ENCODE results near the gene SV2B. TPM values are rescaled to one million over a fixed set of nuclear protein-coding genes. Genes with fewer than 3 reads are reported as not detected.

SV2B gene
- polyA plus RNA-seq, 4 donors: 0.25 to 2.0 TPM; not detected in 2

DNA sequence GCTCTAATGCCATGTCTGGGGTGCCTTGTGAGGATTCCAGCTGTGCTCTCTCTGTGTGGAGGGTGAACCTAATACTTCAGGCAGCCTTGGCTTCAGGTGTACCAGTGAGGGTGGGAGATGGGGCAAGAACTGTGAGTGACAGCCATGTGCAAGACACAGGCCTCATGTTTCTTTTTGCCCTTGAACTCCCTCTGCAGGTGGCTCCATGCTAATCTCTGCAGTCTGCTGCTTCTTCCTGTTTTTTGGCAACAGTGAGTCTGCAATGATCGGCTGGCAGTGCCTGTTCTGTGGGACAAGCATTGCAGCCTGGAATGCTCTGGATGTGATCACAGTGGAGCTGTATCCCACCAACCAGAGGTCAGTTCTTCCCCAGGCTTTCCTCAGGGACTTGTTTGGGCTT lies 189.3 kb downstream of the SV2B start:
- 15 to 54% (median 33%) methylated on average over 1 of the region's 1 CpG for WGBS, 3 donors

GRCh38 chr15:91290553-91290952 lies 190.5 kb downstream of the SV2B start:
- H3K4me3 ChIP-seq (ENCODE audit: low read depth in 1 of 3, low read length in 3 of 3): no peak overlapping the region
- FAIRE-seq: peak; percentile 41
- no peaks in the 10 kb centered on the region for H3K36me3 ChIP-seq (ENCODE audit: control insufficient read depth in 3 of 3, insufficient read depth in 2 of 3, low read depth in 1 of 3, low read length in 3 of 3)
- H3K27ac ChIP-seq (ENCODE audit: low read depth in 1 of 3, low read length in 2 of 3): no peak overlapping the region
- peaks cover 0 to 8% (median 0%) of the 10 kb centered on the region in 3 donors for H3K27me3 ChIP-seq (ENCODE audit: control insufficient read depth in 3 of 3, insufficient read depth in 3 of 3, low read length in 3 of 3)
- H3K9me3 ChIP-seq (ENCODE audit: control insufficient read depth in 2 of 2, insufficient read depth in 1 of 2, low read depth in 1 of 2, low read length in 1 of 2): no peaks in the 10 kb centered on the region
- WGBS, 3 donors: 82 to 92% (median 86%) methylated on average over 6 of the region's 6 CpGs
- no peak for DNase-seq
- H3K4me1 ChIP-seq (ENCODE audit: control insufficient read depth in 3 of 3, insufficient read depth in 2 of 3, low read depth in 1 of 3, low read length in 2 of 3): no peaks in the 10 kb centered on the region

More for the DNA sequence above, 189.3 kb downstream of the SV2B start:
- DNase-seq: no peak
- H3K9me3 ChIP-seq (ENCODE audit: control insufficient read depth in 2 of 2, insufficient read depth in 1 of 2, low read depth in 1 of 2, low read length in 1 of 2): no peaks in the 10 kb centered on the region
- no peaks in the 10 kb centered on the region for H3K36me3 ChIP-seq (ENCODE audit: control insufficient read depth in 3 of 3, insufficient read depth in 2 of 3, low read depth in 1 of 3, low read length in 3 of 3)
- H3K4me1 ChIP-seq (ENCODE audit: control insufficient read depth in 3 of 3, insufficient read depth in 2 of 3, low read depth in 1 of 3, low read length in 2 of 3): no peaks in the 10 kb centered on the region
- no peak overlapping the region for H3K4me3 ChIP-seq (ENCODE audit: low read depth in 1 of 3, low read length in 3 of 3)
- no peak overlapping the region for H3K27ac ChIP-seq (ENCODE audit: low read depth in 1 of 3, low read length in 2 of 3)
- no peak for FAIRE-seq
- peaks cover 0 to 8% (median 0%) of the 10 kb centered on the region in 3 donors for H3K27me3 ChIP-seq (ENCODE audit: control insufficient read depth in 3 of 3, insufficient read depth in 3 of 3, low read length in 3 of 3)

- H3K4me3 ChIP-seq (ENCODE audit: low read depth in 1 of 3, low read length in 3 of 3): no peak overlapping the region
- H3K27ac ChIP-seq (ENCODE audit: low read depth in 1 of 3, low read length in 2 of 3): no peak overlapping the region
- no peaks in the 10 kb centered on the region for H3K4me1 ChIP-seq (ENCODE audit: control insufficient read depth in 3 of 3, insufficient read depth in 2 of 3, low read depth in 1 of 3, low read length in 2 of 3)
- FAIRE-seq: no peak
- 55 to 71% (median 64%) methylated on average over 3 of the region's 3 CpGs for WGBS, 3 donors
- H3K36me3 ChIP-seq (ENCODE audit: control insufficient read depth in 3 of 3, insufficient read depth in 2 of 3, low read depth in 1 of 3, low read length in 3 of 3): no peaks in the 10 kb centered on the region
- DNase-seq: no peak
- peaks cover 0 to 8% (median 0%) of the 10 kb centered on the region in 3 donors for H3K27me3 ChIP-seq (ENCODE audit: control insufficient read depth in 3 of 3, insufficient read depth in 3 of 3, low read length in 3 of 3)
- no peaks in the 10 kb centered on the region for H3K9me3 ChIP-seq (ENCODE audit: control insufficient read depth in 2 of 2, insufficient read depth in 1 of 2, low read depth in 1 of 2, low read length in 1 of 2)
These were observed 191.6 kb downstream of the SV2B start for GRCh38 chr15:91291673-91292072.

DNA sequence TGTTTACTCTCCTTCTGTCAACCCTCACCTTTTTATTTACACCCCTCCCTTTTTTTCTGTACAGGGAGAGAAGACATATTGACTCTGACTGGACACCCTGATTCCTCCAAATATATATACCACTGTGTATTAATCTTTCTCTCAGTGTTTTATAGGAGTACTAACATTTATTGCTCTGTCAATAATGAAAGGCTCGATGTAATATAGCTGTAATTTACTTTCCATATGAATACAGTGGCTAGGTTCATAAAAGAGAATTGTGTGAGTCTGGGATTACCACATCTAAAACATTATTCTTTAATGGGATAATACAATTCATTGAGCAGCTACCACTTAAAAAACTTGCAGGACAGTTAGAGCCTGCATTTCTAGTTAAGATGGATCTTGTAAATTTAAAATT lies 194.3 kb downstream of the SV2B start:
- no peaks in the 10 kb centered on the region for H3K36me3 ChIP-seq (ENCODE audit: control insufficient read depth in 3 of 3, insufficient read depth in 2 of 3, low read depth in 1 of 3, low read length in 3 of 3)
- H3K4me1 ChIP-seq (ENCODE audit: control insufficient read depth in 3 of 3, insufficient read depth in 2 of 3, low read depth in 1 of 3, low read length in 2 of 3): no peaks in the 10 kb centered on the region
- H3K27ac ChIP-seq (ENCODE audit: low read depth in 1 of 3, low read length in 2 of 3): no peak overlapping the region
- 10 to 67% (median 23%) methylated on average over 1 of the region's 1 CpG for WGBS, 3 donors
- peaks cover 0 to 8% (median 0%) of the 10 kb centered on the region in 3 donors for H3K27me3 ChIP-seq (ENCODE audit: control insufficient read depth in 3 of 3, insufficient read depth in 3 of 3, low read length in 3 of 3)
- DNase-seq: no peak
- no peaks in the 10 kb centered on the region for H3K9me3 ChIP-seq (ENCODE audit: control insufficient read depth in 2 of 2, insufficient read depth in 1 of 2, low read depth in 1 of 2, low read length in 1 of 2)
- no peak for FAIRE-seq
- no peak overlapping the region for H3K4me3 ChIP-seq (ENCODE audit: low read depth in 1 of 3, low read length in 3 of 3)

DNA sequence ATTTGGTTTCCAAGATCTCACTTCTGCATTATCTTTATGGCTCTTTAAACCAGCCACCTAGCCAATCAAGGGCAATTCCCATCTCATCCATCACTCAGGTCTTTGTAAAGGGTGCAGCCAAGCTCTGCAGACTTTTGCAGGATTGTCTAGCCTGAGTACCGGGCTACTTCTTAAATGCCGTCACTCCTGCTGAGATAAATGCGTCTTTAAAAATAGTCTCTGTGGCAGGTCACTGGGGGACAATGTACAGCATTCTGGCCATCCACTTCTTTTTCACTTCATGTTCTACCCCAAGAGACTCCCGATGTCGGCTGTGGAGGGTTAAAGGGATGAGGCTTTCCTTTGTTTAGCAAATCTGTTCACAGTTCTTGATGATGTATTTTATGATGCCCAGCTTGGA lies 194.7 kb downstream of the SV2B start:
- FAIRE-seq (no peak), DNase-seq (no peak)
- Histone ChIP-seq H3K27me3 (ENCODE audit: control insufficient read depth in 3 of 3, insufficient read depth in 3 of 3, low read length in 3 of 3) (peaks cover 0 to 8% (median 0%) of the 10 kb centered on the region in 3 donors), H3K36me3 (ENCODE audit: control insufficient read depth in 3 of 3, insufficient read depth in 2 of 3, low read depth in 1 of 3, low read length in 3 of 3) (no peaks in the 10 kb centered on the region), H3K4me1 (ENCODE audit: control insufficient read depth in 3 of 3, insufficient read depth in 2 of 3, low read depth in 1 of 3, low read length in 2 of 3) (no peaks in the 10 kb centered on the region), H3K4me3 (ENCODE audit: low read depth in 1 of 3, low read length in 3 of 3) (no peak overlapping the region), H3K27ac (ENCODE audit: low read depth in 1 of 3, low read length in 2 of 3) (no peak overlapping the region), H3K9me3 (ENCODE audit: control insufficient read depth in 2 of 2, insufficient read depth in 1 of 2, low read depth in 1 of 2, low read length in 1 of 2) (no peaks in the 10 kb centered on the region)
- WGBS, 3 donors: 52 to 67% (median 60%) methylated on average over 5 of the region's 5 CpGs

- H3K27me3 ChIP-seq (ENCODE audit: control insufficient read depth in 3 of 3, insufficient read depth in 3 of 3, low read length in 3 of 3): peaks cover 0 to 5% (median 0%) of the 10 kb centered on the region in 3 donors
- no peak overlapping the region for H3K27ac ChIP-seq (ENCODE audit: low read depth in 1 of 3, low read length in 2 of 3)
- no peak overlapping the region for H3K4me3 ChIP-seq (ENCODE audit: low read depth in 1 of 3, low read length in 3 of 3)
- no peaks in the 10 kb centered on the region for H3K36me3 ChIP-seq (ENCODE audit: control insufficient read depth in 3 of 3, insufficient read depth in 2 of 3, low read depth in 1 of 3, low read length in 3 of 3)
- FAIRE-seq (no peak), DNase-seq (no peak)
- no peaks in the 10 kb centered on the region for H3K4me1 ChIP-seq (ENCODE audit: control insufficient read depth in 3 of 3, insufficient read depth in 2 of 3, low read depth in 1 of 3, low read length in 2 of 3)
- H3K9me3 ChIP-seq (ENCODE audit: control insufficient read depth in 2 of 2, insufficient read depth in 1 of 2, low read depth in 1 of 2, low read length in 1 of 2): no peaks in the 10 kb centered on the region
- 79 to 87% (median 82%) methylated on average over 6 of the region's 6 CpGs for WGBS, 3 donors
These were observed 198.0 kb downstream of the SV2B start for GRCh38 chr15:91298101-91298500.

DNA sequence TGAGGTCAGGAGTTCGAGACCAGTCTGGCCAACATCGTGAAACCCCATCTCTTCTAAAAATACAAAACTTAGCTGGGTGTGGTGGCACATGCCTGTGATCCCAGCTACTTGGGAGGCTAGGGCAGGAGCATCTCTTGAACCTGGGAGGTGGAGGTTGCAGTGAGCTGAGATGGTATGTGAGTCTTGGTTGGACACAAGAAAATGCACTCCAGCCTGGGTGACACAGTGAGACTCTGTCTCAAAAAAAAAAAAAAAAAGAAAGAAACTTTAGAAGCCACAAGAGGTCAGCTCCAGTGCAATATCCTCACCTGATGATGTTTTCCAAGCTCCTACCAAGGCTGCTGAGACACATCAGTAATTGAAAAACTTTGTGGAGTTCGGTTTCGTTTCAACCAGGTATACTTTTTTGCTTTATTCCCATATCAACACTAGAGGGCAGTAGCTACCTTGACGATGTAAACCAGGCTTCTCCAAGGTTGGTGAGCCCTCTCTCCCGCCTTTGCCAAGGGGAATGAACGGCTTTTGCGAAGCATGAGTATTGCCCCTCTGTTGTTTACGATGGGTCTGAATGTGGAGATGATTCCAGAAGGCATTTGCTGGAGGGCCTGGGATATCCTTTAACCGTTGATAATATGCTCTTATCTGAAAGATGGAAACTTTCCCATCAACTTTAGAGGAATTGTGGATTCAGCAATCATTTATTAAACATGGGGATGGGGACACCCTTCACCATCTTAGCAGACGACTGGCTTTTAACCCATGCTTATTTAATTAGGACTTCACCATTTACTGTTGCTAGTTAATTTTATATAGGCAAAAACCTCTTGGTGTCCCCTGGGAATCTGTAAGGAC lies 202.8 kb downstream of the SV2B start:
- FAIRE-seq (no peak), DNase-seq (peak; percentile 71)
- no peaks in the 10 kb centered on the region for H3K9me3 ChIP-seq (ENCODE audit: control insufficient read depth in 2 of 2, insufficient read depth in 1 of 2, low read depth in 1 of 2, low read length in 1 of 2)
- H3K27me3 ChIP-seq (ENCODE audit: control insufficient read depth in 3 of 3, insufficient read depth in 3 of 3, low read length in 3 of 3): peaks cover 0 to 10% (median 4%) of the 10 kb centered on the region in 3 donors
- no peak overlapping the region for H3K27ac ChIP-seq (ENCODE audit: low read depth in 1 of 3, low read length in 2 of 3)
- no peak overlapping the region for H3K4me3 ChIP-seq (ENCODE audit: low read depth in 1 of 3, low read length in 3 of 3)
- WGBS, 3 donors: 18 to 22% (median 21%) methylated on average over 11 of the region's 11 CpGs
- H3K36me3 ChIP-seq (ENCODE audit: control insufficient read depth in 3 of 3, insufficient read depth in 2 of 3, low read depth in 1 of 3, low read length in 3 of 3): no peaks in the 10 kb centered on the region
- H3K4me1 ChIP-seq (ENCODE audit: control insufficient read depth in 3 of 3, insufficient read depth in 2 of 3, low read depth in 1 of 3, low read length in 2 of 3): no peaks in the 10 kb centered on the region

- no peak overlapping the region for H3K27ac ChIP-seq (ENCODE audit: low read depth in 1 of 3, low read length in 2 of 3)
- H3K27me3 ChIP-seq (ENCODE audit: control insufficient read depth in 3 of 3, insufficient read depth in 3 of 3, low read length in 3 of 3): peaks cover 0 to 10% (median 4%) of the 10 kb centered on the region in 3 donors
- no peak for DNase-seq
- no peaks in the 10 kb centered on the region for H3K36me3 ChIP-seq (ENCODE audit: control insufficient read depth in 3 of 3, insufficient read depth in 2 of 3, low read depth in 1 of 3, low read length in 3 of 3)
- FAIRE-seq: no peak
- no peak overlapping the region for H3K4me3 ChIP-seq (ENCODE audit: low read depth in 1 of 3, low read length in 3 of 3)
- WGBS, 3 donors: 82 to 98% (median 86%) methylated on average over 2 of the region's 2 CpGs
- no peaks in the 10 kb centered on the region for H3K9me3 ChIP-seq (ENCODE audit: control insufficient read depth in 2 of 2, insufficient read depth in 1 of 2, low read depth in 1 of 2, low read length in 1 of 2)
- H3K4me1 ChIP-seq (ENCODE audit: control insufficient read depth in 3 of 3, insufficient read depth in 2 of 3, low read depth in 1 of 3, low read length in 2 of 3): no peaks in the 10 kb centered on the region
These were observed 204.2 kb downstream of the SV2B start for GRCh38 chr15:91304210-91304609.

Data from small intestine (tissue), 7 donors.